Kidney epithelial cell (primary cell): Measurements from ENCODE around the gene SELENOV. TPM values are rescaled to one million over a fixed set of nuclear protein-coding genes. Genes with fewer than 3 reads are reported as not detected.

ENCODE experiments used
- DNase-seq: peaks from one replicate; pipeline ENCODE4 v3.0.0-alpha.2; 2010; ENCODE audit warnings: low read depth
- H3K27me3 ChIP-seq: 2 replicates; pipeline ENCODE4 v1.6.0; 2011; ENCODE audit warnings: low read length; ENCODE audit not compliant: control insufficient read depth, insufficient read depth
- H3K36me3 ChIP-seq: 2 replicates; pipeline ENCODE4 v1.5.1; 2011; ENCODE audit warnings: low read length; ENCODE audit not compliant: control insufficient read depth, insufficient read depth
- H3K4me3 ChIP-seq: 2 replicates; pipeline ENCODE4 v1.5.1; 2011; ENCODE audit warnings: low read depth, mild to moderate bottlenecking, control low read depth, low read length
- total RNA-seq: library from RNA; depleted of rRNA; stranded (reverse); fragments of >200 nt; gene quantifications from 2 replicates; pipeline ENCODE4 v1.2.3, GENCODE V29; 2015
- TF ChIP-seq, protein P1 (sequence below): IDR thresholded peaks from 2 replicates; pipeline ENCODE4 v1.5.1; 2011; ENCODE audit warnings: mild to moderate bottlenecking, moderate library complexity, low read length, control low read depth, inconsistent platforms; ENCODE audit not compliant: insufficient read depth, poor library complexity, severe bottlenecking

SELENOV gene
- total RNA-seq, 1 donor from 2014 or later, result 0.42 TPM

GRCh38 chr19:39550197-39550596, 35.3 kb downstream of the SELENOV start:
- no peak overlapping the region for H3K4me3 ChIP-seq
- no peaks in the 10 kb centered on the region for H3K36me3 ChIP-seq
- no peak for DNase-seq
- TF ChIP-seq, protein P1, sequence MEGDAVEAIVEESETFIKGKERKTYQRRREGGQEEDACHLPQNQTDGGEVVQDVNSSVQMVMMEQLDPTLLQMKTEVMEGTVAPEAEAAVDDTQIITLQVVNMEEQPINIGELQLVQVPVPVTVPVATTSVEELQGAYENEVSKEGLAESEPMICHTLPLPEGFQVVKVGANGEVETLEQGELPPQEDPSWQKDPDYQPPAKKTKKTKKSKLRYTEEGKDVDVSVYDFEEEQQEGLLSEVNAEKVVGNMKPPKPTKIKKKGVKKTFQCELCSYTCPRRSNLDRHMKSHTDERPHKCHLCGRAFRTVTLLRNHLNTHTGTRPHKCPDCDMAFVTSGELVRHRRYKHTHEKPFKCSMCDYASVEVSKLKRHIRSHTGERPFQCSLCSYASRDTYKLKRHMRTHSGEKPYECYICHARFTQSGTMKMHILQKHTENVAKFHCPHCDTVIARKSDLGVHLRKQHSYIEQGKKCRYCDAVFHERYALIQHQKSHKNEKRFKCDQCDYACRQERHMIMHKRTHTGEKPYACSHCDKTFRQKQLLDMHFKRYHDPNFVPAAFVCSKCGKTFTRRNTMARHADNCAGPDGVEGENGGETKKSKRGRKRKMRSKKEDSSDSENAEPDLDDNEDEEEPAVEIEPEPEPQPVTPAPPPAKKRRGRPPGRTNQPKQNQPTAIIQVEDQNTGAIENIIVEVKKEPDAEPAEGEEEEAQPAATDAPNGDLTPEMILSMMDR, result no peak
- no peaks in the 10 kb centered on the region for H3K27me3 ChIP-seq

- no peaks in the 10 kb centered on the region for H3K27me3 ChIP-seq
- no peak overlapping the region for H3K4me3 ChIP-seq
- DNase-seq, result no peak
- TF ChIP-seq, protein P1, result no peak
- no peaks in the 10 kb centered on the region for H3K36me3 ChIP-seq
These were observed 38.2 kb downstream of the SELENOV start for GRCh38 chr19:39553082-39553652.

DNA sequence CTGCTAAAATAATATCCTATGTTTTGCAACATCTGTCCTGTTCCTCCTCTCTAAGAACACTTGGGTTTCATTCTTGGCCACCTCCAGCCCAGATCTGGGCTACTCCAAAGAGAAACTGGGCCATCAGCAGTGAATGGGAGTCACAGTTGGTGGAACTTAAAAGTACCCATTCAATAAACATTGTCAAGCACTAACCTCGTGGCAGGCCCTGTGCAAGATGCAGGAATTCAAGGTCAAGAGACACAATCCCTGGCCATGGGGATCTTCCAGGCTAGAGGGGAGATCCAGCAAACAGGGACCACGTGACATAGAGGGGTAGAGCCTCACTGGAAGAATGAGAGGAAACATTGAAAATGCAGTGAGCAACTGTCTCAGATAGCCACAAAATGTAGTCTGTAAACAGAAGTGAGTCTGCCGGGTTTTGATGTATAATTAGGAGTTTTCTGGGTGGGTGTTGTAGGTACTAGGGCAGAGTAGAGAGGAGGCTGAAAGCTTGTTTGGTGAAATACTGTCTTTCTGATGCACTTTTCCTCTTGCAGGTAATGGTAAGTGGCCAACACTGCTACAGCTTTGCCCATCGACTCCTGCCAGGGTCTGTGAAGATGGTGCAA, 39.9 kb downstream of the SELENOV start:
- Histone ChIP-seq H3K36me3 (no peaks in the 10 kb centered on the region), H3K27me3 (no peaks in the 10 kb centered on the region), H3K4me3 (no peak overlapping the region)
- DNase-seq, result no peak
- TF ChIP-seq, protein P1, result no peak

DNA sequence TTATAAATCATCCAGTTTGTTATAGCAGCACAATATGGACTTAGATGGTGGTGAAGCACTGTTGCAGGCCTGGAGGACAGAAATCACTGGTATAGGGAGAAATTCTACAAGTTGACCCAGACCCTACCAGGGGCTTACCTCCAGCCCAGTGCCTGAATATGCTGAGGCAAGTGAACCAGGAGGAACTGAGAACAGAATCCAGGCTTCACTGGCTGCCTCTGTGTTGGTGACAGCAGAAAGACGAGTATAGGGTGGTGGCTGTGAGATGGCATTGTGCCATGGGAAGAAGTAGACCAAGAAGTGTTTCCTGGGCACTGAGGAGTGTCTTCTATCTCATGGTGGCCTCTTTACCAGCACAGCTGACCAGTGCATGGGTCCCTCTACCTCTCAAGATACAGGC, 40.9 kb downstream of the SELENOV start:
- DNase-seq, result no peak
- Histone ChIP-seq H3K27me3 (no peaks in the 10 kb centered on the region), H3K4me3 (no peak overlapping the region), H3K36me3 (no peaks in the 10 kb centered on the region)
- TF ChIP-seq, protein P1, result no peak

DNA sequence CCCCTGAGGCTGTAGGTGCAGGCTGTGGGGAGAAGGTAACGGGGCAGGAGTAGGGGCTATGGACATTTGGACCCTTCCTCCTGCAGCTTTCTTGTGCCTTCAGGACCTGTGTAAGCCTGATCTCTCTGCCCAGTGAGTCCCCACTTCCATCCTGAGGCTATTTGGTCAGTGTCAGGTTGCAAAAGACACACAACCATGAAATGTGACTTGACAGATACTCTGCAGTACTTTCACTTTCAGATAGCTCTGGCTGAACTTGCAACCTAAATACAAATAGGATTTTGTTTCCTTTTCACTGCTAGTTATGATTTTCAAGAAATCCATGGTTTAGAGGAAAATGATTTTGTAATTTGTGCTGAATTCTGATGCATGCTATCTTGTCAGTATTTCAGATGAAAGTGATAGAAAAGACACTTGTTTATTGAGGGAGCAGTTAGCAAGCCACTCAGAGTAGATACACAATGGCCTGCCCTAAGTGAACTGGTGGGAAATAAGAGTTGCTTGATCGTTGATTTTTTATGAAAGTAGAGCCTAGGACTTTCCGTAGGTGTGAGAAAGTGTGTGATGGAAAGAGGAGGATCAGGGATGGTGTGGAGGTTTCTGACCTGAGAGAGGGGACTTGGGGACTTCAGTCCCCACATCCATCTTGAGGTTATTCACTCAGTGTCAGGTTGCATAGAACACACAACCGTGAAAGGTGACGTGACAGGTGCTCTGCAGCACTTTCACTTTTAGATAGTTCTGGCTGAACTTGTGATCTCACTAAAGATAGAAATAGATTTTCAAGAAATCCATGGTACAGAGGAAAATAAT, 43.1 kb downstream of the SELENOV start:
- DNase-seq, result no peak
- H3K27me3 ChIP-seq, result no peaks in the 10 kb centered on the region
- H3K4me3 ChIP-seq, result no peak overlapping the region
- no peaks in the 10 kb centered on the region for H3K36me3 ChIP-seq
- TF ChIP-seq, protein P1, result no peak
